CD4-positive, alpha-beta memory T cell (primary cell): ENCODE measurements around the gene MANEAL. TPM values are rescaled to one million over a fixed set of nuclear protein-coding genes. Genes with fewer than 3 reads are reported as not detected.

Experiments
- CTCF ChIA-PET: fragments of 350-600 bp; sonication (Branson Sonifier 250); formaldehyde crosslinking; loops from one replicate; lab custom pipeline; 2021; ENCODE audit warnings: inconsistent platforms; ENCODE audit not compliant: partially characterized antibody; lab: Charles Lee
- POLR2A ChIA-PET: fragments of 350-600 bp; sonication (Branson Sonifier 250); formaldehyde crosslinking; loops from one replicate; lab custom pipeline; 2021; ENCODE audit not compliant: partially characterized antibody; lab: Charles Lee
- DNase-seq, 5 donors: peaks; one replicate each; pipeline versions ENCODE4 v3.0.0 to v3.0.0-alpha.2; 2020 to 2022; ENCODE audit warnings: mixed read lengths in 1 of 5
- H3K27ac ChIP-seq: one replicate; pipeline ENCODE4 v1.7.0; 2013; ENCODE audit warnings: low read depth, low read length
- H3K27me3 ChIP-seq: 2 replicates; pipeline ENCODE4 v1.7.0; 2013; ENCODE audit warnings: mild to moderate bottlenecking, low read length, moderate library complexity; ENCODE audit not compliant: insufficient read depth
- H3K36me3 ChIP-seq: 2 replicates; pipeline ENCODE4 v1.7.0; 2013; ENCODE audit warnings: mild to moderate bottlenecking, low read length, moderate library complexity; ENCODE audit not compliant: insufficient read depth
- H3K4me1 ChIP-seq: 2 replicates; pipeline ENCODE4 v1.7.0; 2013; ENCODE audit warnings: mild to moderate bottlenecking, low read length, moderate library complexity; ENCODE audit not compliant: insufficient read depth
- H3K4me3 ChIP-seq, 2 donors: one replicate each; pipeline ENCODE4 v1.7.0; 2013; ENCODE audit warnings: low read length in 2 of 2, mild to moderate bottlenecking in 1 of 2
- H3K9me3 ChIP-seq, 2 donors: one replicate each; pipeline ENCODE4 v1.7.0; 2013; ENCODE audit warnings: low read length in 2 of 2, control low read depth in 1 of 2; ENCODE audit not compliant: control insufficient read depth in 1 of 2
- H3K27ac Mint-ChIP-seq, 7 donors: one replicate each; pipeline ENCODE4 v1.8.0; 2020 to 2021; ENCODE audit warnings: mixed read lengths in 7 of 7, mild to moderate bottlenecking in 6 of 7, inconsistent platforms in 3 of 7, moderate library complexity in 3 of 7
- H3K27me3 Mint-ChIP-seq, 2 donors: one replicate each; pipeline ENCODE4 v1.8.0; 2020 to 2021; ENCODE audit warnings: mixed read lengths in 2 of 2
- H3K36me3 Mint-ChIP-seq, 2 donors: one replicate each; pipeline ENCODE4 v1.8.0; 2020 to 2021; ENCODE audit warnings: mixed read lengths in 2 of 2, inconsistent platforms in 1 of 2, mild to moderate bottlenecking in 1 of 2
- H3K4me1 Mint-ChIP-seq, 4 donors: one replicate each; pipeline ENCODE4 v1.8.0; 2020 to 2021; ENCODE audit warnings: mixed read lengths in 4 of 4, mild to moderate bottlenecking in 1 of 4
- H3K4me3 Mint-ChIP-seq, 8 donors: one replicate each; pipeline ENCODE4 v1.8.0; 2020 to 2021; ENCODE audit warnings: mixed read lengths in 8 of 8, mild to moderate bottlenecking in 7 of 8, moderate library complexity in 6 of 8, inconsistent platforms in 3 of 8
- H3K9me3 Mint-ChIP-seq, 8 donors: one replicate each; pipeline ENCODE4 v1.8.0; 2020 to 2021; ENCODE audit warnings: mixed read lengths in 8 of 8, mild to moderate bottlenecking in 5 of 8, inconsistent platforms in 3 of 8, moderate library complexity in 1 of 8
- intact Hi-C: fragments of 100-400 bp; cut with micrococcal nuclease; formaldehyde crosslinking; loops from one replicate; pipeline ENCODE4 v1.15.1; 2023
- polyA plus RNA-seq, 2 donors: library from polyadenylated mRNA; unstranded; fragments of 300-500 nt; fragmentation: Illumina TruSeq; gene quantifications; one replicate each; pipeline ENCODE4 v1.2.3, GENCODE V29; 2021
- total RNA-seq, 2 experiments: library from RNA; stranded (reverse); gene quantifications; one replicate each; pipeline ENCODE4 v1.2.3, GENCODE V29; 2021

The MANEAL gene
- 1 to 10 TPM; 1.9 to 2.3 TPM for total RNA-seq
- polyA plus RNA-seq, result 1 to 10 TPM in 1 of 2 donors, under 1 TPM in 1; 0.58 to 1.3 TPM

- ChIA-PET POLR2A (no interaction called here), CTCF (no interaction called here)
- Mint-ChIP-seq H3K36me3 (peaks cover under 1 to 5% of the 10 kb centered on the region in 2 donors), H3K27ac (peak within 1 kb of the TSS in 1 of 7 donors; percentile 73), H3K9me3 (no peaks in the 10 kb centered on the region), H3K4me3 (peak within 1 kb of the TSS; percentile 65 to 85 (median 75)), H3K27me3 (peaks cover 12 to 32% of the 10 kb centered on the region in 2 donors), H3K4me1 (peaks cover 2 to 25% (median 13%) of the 10 kb centered on the region in 4 donors)
- intact Hi-C loops, result no loop called here
- Histone ChIP-seq H3K27ac (no peak within 1 kb of the TSS), H3K36me3 (no peaks in the 10 kb centered on the region), H3K9me3 (no peaks in the 10 kb centered on the region), H3K4me1 (peaks cover 13% of the 10 kb centered on the region), H3K27me3 (no peaks in the 10 kb centered on the region), H3K4me3 (no peak within 1 kb of the TSS)
- DNase-seq, result peak in 4 of 5 donors; percentile 8 to 36 (median 19)
These were observed at the start of gene MANEAL for GRCh38 chr1:37793773-37794371. TSS of gene MANEAL (plus strand) at chr1:37793847. CDS start at chr1:37794183, 336 bp downstream.

GRCh38 chr1:37746806-37747205 lies 46.8 kb upstream of the MANEAL start:
- no peaks in the 10 kb centered on the region for H3K36me3 ChIP-seq
- no peak for DNase-seq
- Mint-ChIP-seq H3K4me3 (no peak overlapping the region), H3K4me1 (peaks cover 1 to 2% (median 2%) of the 10 kb centered on the region in 4 donors), H3K27me3 (peaks cover 18 to 25% of the 10 kb centered on the region in 2 donors), H3K36me3 (no peaks in the 10 kb centered on the region), H3K27ac (no peak overlapping the region), H3K9me3 (peaks cover 0 to 8% (median 4%) of the 10 kb centered on the region in 8 donors)
- no peaks in the 10 kb centered on the region for H3K4me1 ChIP-seq
- ChIA-PET POLR2A (interaction anchor here (0.6 kb wide), 1 partner anchor 40 kb away, joined by 3 read pairs; no protein-coding TSS in a partner anchor), CTCF (no interaction called here)
- no peaks in the 10 kb centered on the region for H3K9me3 ChIP-seq
- no peak overlapping the region for H3K4me3 ChIP-seq
- peaks cover 6% of the 10 kb centered on the region for H3K27me3 ChIP-seq
- intact Hi-C loops, result no loop called here
- H3K27ac ChIP-seq, result no peak overlapping the region

- Mint-ChIP-seq H3K4me3 (no peak overlapping the region), H3K4me1 (peaks cover 3 to 8% (median 7%) of the 10 kb centered on the region in 4 donors), H3K36me3 (no peaks in the 10 kb centered on the region), H3K27ac (no peak overlapping the region), H3K9me3 (peaks cover 0 to 6% (median 4%) of the 10 kb centered on the region in 8 donors), H3K27me3 (peaks cover 16 to 33% of the 10 kb centered on the region in 2 donors)
- Histone ChIP-seq H3K4me1 (no peaks in the 10 kb centered on the region), H3K4me3 (no peak overlapping the region), H3K27ac (no peak overlapping the region), H3K27me3 (peaks cover 11% of the 10 kb centered on the region), H3K36me3 (no peaks in the 10 kb centered on the region), H3K9me3 (no peaks in the 10 kb centered on the region)
- CTCF ChIA-PET, result no interaction called here
- POLR2A ChIA-PET, result no interaction called here
- DNase-seq, result no peak
- intact Hi-C loops, result no loop called here
These were observed 45.1 kb upstream of the MANEAL start for GRCh38 chr1:37748565-37748964.

GRCh38 chr1:37752213-37752582 lies 41.4 kb upstream of the MANEAL start:
- Mint-ChIP-seq H3K27ac (no peak overlapping the region), H3K4me1 (peaks cover 3 to 8% (median 7%) of the 10 kb centered on the region in 4 donors), H3K27me3 (peaks cover 23 to 34% of the 10 kb centered on the region in 2 donors), H3K4me3 (peak overlapping the region; percentile 64 to 80 (median 74)), H3K36me3 (no peaks in the 10 kb centered on the region), H3K9me3 (no peaks in the 10 kb centered on the region)
- no peak overlapping the region for H3K4me3 ChIP-seq
- H3K27me3 ChIP-seq, result peaks cover 13% of the 10 kb centered on the region
- no peaks in the 10 kb centered on the region for H3K9me3 ChIP-seq
- no peak overlapping the region for H3K27ac ChIP-seq
- ChIA-PET POLR2A (no interaction called here), CTCF (no interaction called here)
- DNase-seq, result no peak
- H3K4me1 ChIP-seq, result no peaks in the 10 kb centered on the region
- intact Hi-C loops, result no loop called here
- no peaks in the 10 kb centered on the region for H3K36me3 ChIP-seq

GRCh38 chr1:37752583-37753471 lies 40.8 kb upstream of the MANEAL start:
- no peaks in the 10 kb centered on the region for H3K9me3 ChIP-seq
- Mint-ChIP-seq H3K27ac (no peak overlapping the region), H3K27me3 (peaks cover 23 to 33% of the 10 kb centered on the region in 2 donors), H3K9me3 (no peaks in the 10 kb centered on the region), H3K4me3 (peak overlapping the region; percentile 64 to 80 (median 74)), H3K36me3 (no peaks in the 10 kb centered on the region), H3K4me1 (peaks cover 3 to 8% (median 7%) of the 10 kb centered on the region in 4 donors)
- POLR2A ChIA-PET, result no interaction called here
- no peak overlapping the region for H3K27ac ChIP-seq
- no peaks in the 10 kb centered on the region for H3K4me1 ChIP-seq
- DNase-seq, result no peak
- no peak overlapping the region for H3K4me3 ChIP-seq
- intact Hi-C loops, result no loop called here
- H3K36me3 ChIP-seq, result no peaks in the 10 kb centered on the region
- CTCF ChIA-PET, result no interaction called here
- H3K27me3 ChIP-seq, result peaks cover 13% of the 10 kb centered on the region

- H3K9me3 ChIP-seq, result no peaks in the 10 kb centered on the region
- Mint-ChIP-seq H3K4me3 (peak overlapping the region in 7 of 8 donors; percentile 35 to 78 (median 65)), H3K4me1 (peaks cover 3 to 8% (median 7%) of the 10 kb centered on the region in 4 donors), H3K27me3 (peaks cover 20 to 30% of the 10 kb centered on the region in 2 donors), H3K27ac (no peak overlapping the region), H3K9me3 (no peaks in the 10 kb centered on the region), H3K36me3 (no peaks in the 10 kb centered on the region)
- DNase-seq, result no peak
- H3K27me3 ChIP-seq, result peaks cover 13% of the 10 kb centered on the region
- POLR2A ChIA-PET, result no interaction called here
- no peak overlapping the region for H3K27ac ChIP-seq
- no peaks in the 10 kb centered on the region for H3K36me3 ChIP-seq
- CTCF ChIA-PET, result no interaction called here
- no peaks in the 10 kb centered on the region for H3K4me1 ChIP-seq
- no peak overlapping the region for H3K4me3 ChIP-seq
- intact Hi-C loops, result no loop called here
These were observed 40.0 kb upstream of the MANEAL start for GRCh38 chr1:37753473-37754321.
